Femur (tissue), 1 donor: ENCODE data around the gene PFKFB1.

ENCODE experiments used
- DNase-seq: peaks from one replicate; pipeline ENCODE4 v3.0.0-alpha.2; 2017

Gene PFKFB1

DNA sequence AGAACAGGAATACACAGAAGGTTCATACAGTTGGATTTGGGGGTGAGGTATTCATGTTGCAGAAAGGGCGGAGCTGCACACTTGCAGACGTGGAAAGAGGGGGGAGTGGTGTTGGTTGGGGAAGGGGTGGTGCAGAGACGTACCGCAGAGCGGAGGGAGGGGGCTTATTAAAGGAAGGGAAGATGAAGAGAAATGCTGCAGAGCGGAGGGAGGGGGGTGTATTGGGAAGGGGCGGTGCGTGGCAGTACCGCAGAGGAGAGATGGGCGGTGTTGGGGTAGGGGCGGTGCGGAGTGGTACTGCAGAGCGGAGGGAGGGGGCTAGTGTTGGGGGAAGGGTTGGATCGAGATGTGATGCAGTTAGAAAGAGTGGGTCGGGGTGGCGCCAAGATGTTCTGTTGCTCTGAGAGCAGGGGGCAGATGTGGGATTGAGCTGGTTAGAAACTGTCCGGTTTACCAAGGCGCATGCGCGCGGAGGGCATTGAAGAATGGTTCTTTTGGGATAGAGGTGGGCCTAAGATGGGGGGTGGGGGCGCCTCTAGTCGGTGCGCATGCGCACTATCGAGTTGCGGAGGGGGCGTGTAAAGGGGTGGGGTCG is 72.5 kb downstream of the PFKFB1 start:
- peak; percentile 88 for DNase-seq

- peak; percentile 77 for DNase-seq
Observed at GRCh38 chrX:54920610-54921426, 73.2 kb downstream of the PFKFB1 start, which contains the start of gene TRO. Gene TRO (plus strand): TSS chrX:54920824. CDS start chrX:54922247, 1,423 bp downstream.

GRCh38 chrX:54909941-54910340 is 84.0 kb downstream of the PFKFB1 start:
- DNase-seq: no peak

GRCh38 chrX:54894159-54894558 is 99.8 kb downstream of the PFKFB1 start:
- DNase-seq: no peak

GRCh38 chrX:54891573-54891972 is 102.4 kb downstream of the PFKFB1 start:
- DNase-seq: no peak

DNA sequence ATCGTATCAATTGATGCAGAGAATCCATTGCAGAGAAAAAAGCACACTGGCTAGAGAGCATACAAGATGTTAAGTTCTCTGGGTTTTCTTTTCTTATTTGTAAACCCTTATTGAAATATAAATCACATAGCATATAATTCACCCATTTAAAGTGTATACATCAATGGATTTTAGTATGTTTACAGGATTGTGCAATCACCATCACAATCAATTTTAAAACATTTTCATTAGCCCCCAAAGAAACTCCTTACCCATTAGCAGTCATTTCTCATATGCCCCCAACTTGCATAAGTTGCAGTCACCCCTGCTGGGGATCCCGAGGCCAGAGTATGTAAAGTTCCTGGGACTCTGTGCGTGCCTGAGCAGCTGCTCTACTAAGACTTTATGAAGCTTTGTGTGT is 108.2 kb downstream of the PFKFB1 start:
- no peak for DNase-seq
